ENCODE measurements around the gene YIPF5.

DNA sequence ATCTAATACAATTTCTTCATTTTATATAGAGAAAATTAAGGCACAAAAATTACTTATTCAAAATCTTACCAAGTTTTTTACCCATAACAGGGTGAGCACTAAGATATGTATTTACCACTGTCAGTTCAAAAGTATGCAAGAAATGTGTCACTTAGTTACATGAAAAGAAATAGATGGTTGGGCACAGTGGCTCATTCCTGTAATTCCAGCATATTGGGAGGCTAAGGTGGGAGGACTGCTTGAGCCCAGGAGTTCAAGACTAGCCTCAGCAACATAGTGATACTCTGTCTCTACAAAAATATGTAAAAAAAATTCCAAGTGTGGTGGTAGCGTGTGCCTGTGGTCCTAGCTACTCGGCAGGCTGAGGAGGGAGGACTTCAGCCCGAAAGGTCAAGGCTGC is 19.4 kb downstream of the YIPF5 start:
- TF ChIP-seq PPARA (CRISPR knock-in tag; IDR thresholded peaks at IDR 0.05; ENCODE audit: borderline replicate concordance) (no peak), CSDC2 (CRISPR knock-in tag; IDR thresholded peaks at IDR 0.05) (no peak), ZFP30 (CRISPR knock-in tag; IDR thresholded peaks at IDR 0.05) (no peak), BACH2 (CRISPR knock-in tag; IDR thresholded peaks at IDR 0.05; ENCODE audit: borderline replicate concordance) (no peak), GLIS3 (CRISPR knock-in tag; IDR thresholded peaks at IDR 0.05) (no peak), TCF4 (CRISPR knock-in tag; IDR thresholded peaks at IDR 0.05; ENCODE audit: borderline replicate concordance) (no peak), SNAI2 (CRISPR knock-in tag; IDR thresholded peaks at IDR 0.05) (no peak), RARB (CRISPR knock-in tag; IDR thresholded peaks at IDR 0.05) (no peak)
- TF ChIP-seq, protein P1, sequence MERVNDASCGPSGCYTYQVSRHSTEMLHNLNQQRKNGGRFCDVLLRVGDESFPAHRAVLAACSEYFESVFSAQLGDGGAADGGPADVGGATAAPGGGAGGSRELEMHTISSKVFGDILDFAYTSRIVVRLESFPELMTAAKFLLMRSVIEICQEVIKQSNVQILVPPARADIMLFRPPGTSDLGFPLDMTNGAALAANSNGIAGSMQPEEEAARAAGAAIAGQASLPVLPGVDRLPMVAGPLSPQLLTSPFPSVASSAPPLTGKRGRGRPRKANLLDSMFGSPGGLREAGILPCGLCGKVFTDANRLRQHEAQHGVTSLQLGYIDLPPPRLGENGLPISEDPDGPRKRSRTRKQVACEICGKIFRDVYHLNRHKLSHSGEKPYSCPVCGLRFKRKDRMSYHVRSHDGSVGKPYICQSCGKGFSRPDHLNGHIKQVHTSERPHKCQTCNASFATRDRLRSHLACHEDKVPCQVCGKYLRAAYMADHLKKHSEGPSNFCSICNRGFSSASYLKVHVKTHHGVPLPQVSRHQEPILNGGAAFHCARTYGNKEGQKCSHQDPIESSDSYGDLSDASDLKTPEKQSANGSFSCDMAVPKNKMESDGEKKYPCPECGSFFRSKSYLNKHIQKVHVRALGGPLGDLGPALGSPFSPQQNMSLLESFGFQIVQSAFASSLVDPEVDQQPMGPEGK (CRISPR knock-in tag; IDR thresholded peaks at IDR 0.05; ENCODE audit: borderline replicate concordance) = no peak
- TF ChIP-seq, protein P2, sequence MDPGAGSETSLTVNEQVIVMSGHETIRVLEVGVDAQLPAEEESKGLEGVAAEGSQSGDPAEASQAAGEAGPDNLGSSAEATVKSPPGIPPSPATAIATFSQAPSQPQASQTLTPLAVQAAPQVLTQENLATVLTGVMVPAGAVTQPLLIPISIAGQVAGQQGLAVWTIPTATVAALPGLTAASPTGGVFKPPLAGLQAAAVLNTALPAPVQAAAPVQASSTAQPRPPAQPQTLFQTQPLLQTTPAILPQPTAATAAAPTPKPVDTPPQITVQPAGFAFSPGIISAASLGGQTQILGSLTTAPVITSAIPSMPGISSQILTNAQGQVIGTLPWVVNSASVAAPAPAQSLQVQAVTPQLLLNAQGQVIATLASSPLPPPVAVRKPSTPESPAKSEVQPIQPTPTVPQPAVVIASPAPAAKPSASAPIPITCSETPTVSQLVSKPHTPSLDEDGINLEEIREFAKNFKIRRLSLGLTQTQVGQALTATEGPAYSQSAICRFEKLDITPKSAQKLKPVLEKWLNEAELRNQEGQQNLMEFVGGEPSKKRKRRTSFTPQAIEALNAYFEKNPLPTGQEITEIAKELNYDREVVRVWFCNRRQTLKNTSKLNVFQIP (CRISPR knock-in tag; IDR thresholded peaks at IDR 0.05; ENCODE audit: borderline replicate concordance, low read depth) = no peak
- TF ChIP-seq, protein P3, sequence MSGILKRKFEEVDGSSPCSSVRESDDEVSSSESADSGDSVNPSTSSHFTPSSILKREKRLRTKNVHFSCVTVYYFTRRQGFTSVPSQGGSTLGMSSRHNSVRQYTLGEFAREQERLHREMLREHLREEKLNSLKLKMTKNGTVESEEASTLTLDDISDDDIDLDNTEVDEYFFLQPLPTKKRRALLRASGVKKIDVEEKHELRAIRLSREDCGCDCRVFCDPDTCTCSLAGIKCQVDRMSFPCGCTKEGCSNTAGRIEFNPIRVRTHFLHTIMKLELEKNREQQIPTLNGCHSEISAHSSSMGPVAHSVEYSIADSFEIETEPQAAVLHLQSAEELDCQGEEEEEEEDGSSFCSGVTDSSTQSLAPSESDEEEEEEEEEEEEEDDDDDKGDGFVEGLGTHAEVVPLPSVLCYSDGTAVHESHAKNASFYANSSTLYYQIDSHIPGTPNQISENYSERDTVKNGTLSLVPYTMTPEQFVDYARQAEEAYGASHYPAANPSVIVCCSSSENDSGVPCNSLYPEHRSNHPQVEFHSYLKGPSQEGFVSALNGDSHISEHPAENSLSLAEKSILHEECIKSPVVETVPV (CRISPR knock-in tag; IDR thresholded peaks at IDR 0.05) = no peak
- TF ChIP-seq, protein P4, sequence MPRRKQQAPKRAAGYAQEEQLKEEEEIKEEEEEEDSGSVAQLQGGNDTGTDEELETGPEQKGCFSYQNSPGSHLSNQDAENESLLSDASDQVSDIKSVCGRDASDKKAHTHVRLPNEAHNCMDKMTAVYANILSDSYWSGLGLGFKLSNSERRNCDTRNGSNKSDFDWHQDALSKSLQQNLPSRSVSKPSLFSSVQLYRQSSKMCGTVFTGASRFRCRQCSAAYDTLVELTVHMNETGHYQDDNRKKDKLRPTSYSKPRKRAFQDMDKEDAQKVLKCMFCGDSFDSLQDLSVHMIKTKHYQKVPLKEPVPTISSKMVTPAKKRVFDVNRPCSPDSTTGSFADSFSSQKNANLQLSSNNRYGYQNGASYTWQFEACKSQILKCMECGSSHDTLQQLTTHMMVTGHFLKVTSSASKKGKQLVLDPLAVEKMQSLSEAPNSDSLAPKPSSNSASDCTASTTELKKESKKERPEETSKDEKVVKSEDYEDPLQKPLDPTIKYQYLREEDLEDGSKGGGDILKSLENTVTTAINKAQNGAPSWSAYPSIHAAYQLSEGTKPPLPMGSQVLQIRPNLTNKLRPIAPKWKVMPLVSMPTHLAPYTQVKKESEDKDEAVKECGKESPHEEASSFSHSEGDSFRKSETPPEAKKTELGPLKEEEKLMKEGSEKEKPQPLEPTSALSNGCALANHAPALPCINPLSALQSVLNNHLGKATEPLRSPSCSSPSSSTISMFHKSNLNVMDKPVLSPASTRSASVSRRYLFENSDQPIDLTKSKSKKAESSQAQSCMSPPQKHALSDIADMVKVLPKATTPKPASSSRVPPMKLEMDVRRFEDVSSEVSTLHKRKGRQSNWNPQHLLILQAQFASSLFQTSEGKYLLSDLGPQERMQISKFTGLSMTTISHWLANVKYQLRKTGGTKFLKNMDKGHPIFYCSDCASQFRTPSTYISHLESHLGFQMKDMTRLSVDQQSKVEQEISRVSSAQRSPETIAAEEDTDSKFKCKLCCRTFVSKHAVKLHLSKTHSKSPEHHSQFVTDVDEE (CRISPR knock-in tag; IDR thresholded peaks at IDR 0.05) = no peak
